GM12874 (cell line): Measurements from ENCODE around the gene SMCO2.

Experiments used
- CTCF ChIP-seq: IDR thresholded peaks from 2 replicates; pipeline ENCODE4 v1.5.1; 2011; ENCODE audit warnings: low read depth, mild to moderate bottlenecking, control low read depth, low read length, moderate library complexity; ENCODE audit not compliant: insufficient read depth

SMCO2 gene

GRCh38 chr12:27480016-27480415 is 33.5 kb downstream of the SMCO2 start:
- TF ChIP-seq CTCF, result no peak

GRCh38 chr12:27486961-27487360 is 40.4 kb downstream of the SMCO2 start:
- no peak for TF ChIP-seq CTCF

- no peak for TF ChIP-seq CTCF
Observed at GRCh38 chr12:27488479-27488878, 41.9 kb downstream of the SMCO2 start.

GRCh38 chr12:27491226-27491625 is 44.7 kb downstream of the SMCO2 start:
- no peak for TF ChIP-seq CTCF

GRCh38 chr12:27493260-27493940 is 46.9 kb downstream of the SMCO2 start:
- no peak for TF ChIP-seq CTCF

GRCh38 chr12:27497446-27497845 is 50.9 kb downstream of the SMCO2 start:
- no peak for TF ChIP-seq CTCF

GRCh38 chr12:27498149-27498548 is 51.6 kb downstream of the SMCO2 start:
- TF ChIP-seq CTCF, result no peak

GRCh38 chr12:27498761-27499160 is 52.2 kb downstream of the SMCO2 start:
- no peak for TF ChIP-seq CTCF
